ENCODE measurements around the gene ACMSD.
"Not testable (repeated sequence)": the region's sequence is repeated elsewhere in the genome, so short reads cannot be mapped to it uniquely, and the experiment has no call there.

The ACMSD gene

DNA sequence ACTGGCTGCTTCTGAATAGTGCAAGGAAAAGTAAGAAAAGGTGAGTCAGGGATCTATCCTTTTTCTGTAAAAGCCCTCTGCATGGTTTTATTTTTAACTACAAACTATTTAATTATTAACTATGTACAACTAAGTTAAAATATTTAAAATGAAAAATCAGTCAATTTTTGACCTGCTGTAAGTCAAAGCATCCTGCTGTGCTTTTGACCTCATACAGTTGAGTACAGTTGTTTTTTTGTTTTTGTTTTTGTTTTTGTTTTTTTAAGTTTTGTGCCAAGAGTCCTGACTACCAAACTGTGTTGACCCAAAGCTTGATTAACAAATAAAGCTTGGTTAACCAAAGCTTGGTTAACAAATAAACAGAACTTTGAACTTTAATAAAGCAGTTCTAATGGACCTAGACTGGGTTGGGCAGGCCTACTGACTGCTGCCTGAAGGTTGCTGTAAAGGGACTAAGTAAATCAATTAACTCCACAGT, at the start of gene ACMSD:
Gene ACMSD, plus strand, starts transcription at position 474 of the 478 bp plus-strand sequence. CDS start 67 bp downstream, outside the sequence.
- DNase-seq (ENCODE audit: low read depth in 3 of 3) = no peak

DNA sequence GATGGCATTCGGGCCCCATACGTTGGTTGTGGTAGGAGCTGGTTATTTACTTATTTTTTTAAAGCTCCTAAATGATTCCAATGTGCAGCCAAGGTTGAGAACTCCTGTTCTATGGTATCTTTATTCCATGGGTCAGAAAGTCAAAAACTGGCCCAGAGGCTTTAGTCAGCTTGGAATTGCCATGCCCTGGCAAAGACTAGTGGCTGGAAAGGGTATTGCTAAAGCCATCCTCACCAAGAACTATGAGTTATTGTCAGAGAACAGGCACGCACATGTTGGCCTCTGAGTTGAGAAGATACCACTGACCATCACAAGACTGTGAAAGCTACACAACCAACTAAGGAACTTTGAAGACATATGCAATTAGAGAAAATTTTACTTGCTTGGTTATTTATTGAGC, 47.9 kb upstream of the ACMSD start:
- DNase-seq (ENCODE audit: low read depth in 3 of 3) = no peak

DNA sequence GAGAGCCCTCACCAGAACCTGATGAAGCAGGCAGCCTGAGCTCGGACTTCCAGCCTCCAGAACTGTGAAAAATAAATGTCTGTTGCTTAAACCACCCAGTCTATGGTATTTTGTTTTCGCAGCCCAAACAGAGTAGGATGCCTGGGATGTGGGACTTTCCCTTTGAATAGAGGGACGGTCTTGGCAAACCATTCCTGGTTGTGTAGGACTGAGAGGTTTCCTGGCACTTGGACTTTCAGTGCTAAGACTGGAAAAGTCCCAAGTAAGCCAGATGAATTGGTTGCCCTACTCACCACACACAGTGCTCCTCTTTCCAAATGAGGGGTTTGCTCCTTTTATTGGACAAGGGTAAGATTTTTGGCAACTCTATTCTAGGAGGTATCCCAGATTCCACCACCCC, 46.8 kb upstream of the ACMSD start:
- no peak for DNase-seq (ENCODE audit: low read depth in 3 of 3)

DNA sequence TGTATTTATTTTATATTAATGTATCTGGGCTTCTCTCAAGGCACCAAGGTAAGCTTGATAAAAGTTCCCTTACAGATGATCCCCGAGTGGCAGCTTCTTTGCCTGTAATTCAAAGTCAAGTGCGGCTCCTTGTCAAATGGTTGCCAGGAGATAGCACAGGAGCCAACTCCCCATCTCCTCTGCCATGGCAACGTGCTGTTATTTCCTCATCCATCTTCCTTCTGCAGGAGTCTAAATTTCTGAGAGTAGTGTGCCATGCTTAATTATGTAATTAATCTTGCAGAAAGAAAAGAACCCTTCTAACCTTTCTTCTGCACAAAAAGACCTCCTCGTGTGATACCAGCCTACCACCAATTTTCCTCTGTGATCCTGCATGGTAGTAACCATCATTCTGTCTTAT, 46.2 kb upstream of the ACMSD start:
- no peak for DNase-seq (ENCODE audit: low read depth in 3 of 3)

DNA sequence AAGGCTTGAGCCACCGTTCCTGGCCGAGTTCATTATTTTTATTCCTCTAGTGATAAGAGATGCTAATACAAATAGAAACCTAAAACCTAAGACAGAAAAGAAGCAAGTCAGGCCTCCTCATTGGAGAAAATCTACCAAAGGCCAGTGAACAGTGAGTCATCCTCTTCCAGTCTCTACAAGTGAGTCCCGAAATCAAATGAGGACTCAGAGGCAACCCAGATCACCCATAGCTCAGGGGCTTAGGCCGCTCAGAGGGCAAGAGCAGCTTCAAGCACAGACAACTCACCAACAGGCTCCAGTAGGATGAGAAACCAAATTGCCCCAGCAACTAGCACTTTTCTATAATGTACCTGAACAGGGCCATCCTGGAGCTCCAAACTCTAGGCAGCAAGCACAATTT, 42.7 kb upstream of the ACMSD start:
- DNase-seq (ENCODE audit: low read depth in 3 of 3) = no peak

DNA sequence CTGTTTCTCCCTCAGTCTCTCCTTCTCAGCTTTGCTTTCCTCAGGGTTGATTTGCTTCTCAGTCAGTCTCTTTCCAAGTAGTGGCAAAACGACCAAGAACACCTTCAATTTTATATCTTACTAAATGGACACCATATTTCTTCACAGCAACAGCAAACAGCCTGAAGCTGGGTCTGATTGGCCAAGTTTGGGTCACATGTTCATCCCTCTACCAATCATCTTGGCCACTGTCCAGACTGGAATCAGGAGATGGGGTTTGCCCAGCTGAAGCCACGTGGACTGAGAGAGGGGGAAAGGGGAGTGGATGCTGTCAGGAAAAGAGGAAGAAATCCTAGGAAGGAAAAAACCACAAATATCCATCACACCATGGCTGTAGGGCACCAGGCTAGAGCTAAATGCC, 42.0 kb upstream of the ACMSD start:
- DNase-seq (ENCODE audit: low read depth in 3 of 3) = no peak

DNA sequence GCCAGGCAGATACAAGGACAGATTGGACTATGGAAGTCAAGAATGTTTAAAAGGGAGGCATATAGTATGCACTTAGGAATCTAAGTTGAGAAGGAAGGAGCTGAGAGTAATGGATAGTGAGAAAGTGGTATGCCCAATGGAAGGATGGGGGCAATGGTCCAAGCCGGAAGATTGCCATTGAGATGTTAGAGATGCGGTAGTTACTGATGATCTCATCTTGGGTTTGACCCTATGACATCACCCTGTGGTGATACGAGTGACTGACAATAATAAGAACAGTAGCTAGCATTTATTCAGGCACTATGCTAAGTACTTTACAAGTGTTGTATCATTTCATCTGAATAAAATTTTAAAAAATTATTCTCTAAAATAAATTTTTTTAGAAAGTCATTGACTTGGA, 38.5 kb upstream of the ACMSD start:
- DNase-seq (ENCODE audit: low read depth in 3 of 3) = no peak

DNA sequence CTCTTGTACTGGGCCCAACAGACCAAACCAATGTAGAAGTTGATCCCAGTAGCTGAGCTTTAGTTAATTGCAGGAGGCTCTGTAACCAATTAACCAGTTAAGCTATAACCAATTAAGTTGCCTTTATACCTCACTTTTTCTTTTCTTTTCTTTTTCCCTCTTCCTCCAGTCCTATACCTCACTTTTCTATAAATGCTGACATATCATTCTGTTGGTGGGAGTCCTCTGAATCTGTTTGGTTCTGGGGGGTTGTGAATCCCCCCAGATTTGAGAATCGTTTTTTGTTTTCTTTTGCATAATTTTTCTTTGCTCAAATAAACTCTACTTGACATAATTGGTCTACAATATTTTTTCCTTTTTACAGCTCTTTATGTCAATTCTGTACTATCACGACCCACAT, 38.1 kb upstream of the ACMSD start:
- DNase-seq (ENCODE audit: low read depth in 3 of 3) = no peak

DNA sequence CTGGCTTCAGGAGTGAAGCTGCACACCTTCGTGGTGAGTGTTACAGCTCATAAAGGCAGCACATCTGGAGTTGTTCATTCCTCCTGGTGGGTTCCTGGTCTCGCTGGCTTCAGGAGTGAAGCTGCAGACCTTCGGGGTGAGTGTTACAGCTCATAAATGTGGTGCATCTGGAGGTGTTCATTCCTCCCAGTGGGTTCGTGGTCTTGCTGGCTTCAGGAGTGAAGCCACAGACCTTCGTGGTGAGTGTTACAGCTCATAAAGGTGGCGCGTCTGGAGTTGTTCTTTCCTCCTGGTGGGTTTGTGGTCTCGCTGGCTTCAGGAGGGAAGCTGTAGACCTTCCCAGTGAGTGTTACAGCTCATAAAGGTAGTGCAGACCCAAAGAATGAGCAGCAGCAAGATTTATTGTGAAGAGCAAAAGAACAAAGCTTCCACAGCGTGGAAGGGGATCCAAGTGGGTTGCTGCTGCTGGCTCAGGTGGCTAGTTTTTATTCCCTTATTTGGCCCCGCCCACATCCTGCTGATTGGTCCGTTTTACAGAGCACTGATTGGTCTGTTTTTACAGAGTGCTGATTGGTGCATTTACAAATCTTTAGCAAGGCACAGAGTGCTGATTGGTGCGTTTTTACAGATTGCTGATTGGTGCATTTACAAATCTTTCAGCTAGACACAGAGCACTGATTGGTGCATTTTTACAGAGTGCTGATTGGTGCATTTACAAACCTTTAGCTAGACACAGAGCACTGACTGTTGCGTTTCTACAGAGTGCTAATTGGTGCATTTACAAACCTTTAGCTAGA, 34.6 kb upstream of the ACMSD start:
- not testable (repeated sequence) for DNase-seq (ENCODE audit: low read depth in 3 of 3)

DNA sequence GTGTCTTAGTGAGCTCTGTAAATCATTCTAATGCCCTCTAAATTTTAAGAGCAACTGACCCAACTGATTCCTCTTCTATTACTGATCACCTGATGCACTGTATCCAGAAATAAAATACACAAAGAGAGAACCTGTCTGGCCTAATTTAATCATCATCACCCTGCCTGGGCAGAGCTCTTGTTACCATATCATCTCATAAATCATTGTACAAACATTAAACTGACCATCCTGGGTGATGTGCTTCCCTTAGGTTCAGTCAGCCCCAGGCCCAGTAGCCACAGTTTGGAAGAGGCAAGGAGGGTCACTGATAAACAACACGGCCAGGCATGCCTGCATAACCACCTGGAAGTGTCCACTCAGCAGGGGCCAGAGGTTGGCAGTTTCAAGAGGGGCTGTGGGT, 22.7 kb upstream of the ACMSD start:
- DNase-seq (ENCODE audit: low read depth in 3 of 3) = no peak

DNA sequence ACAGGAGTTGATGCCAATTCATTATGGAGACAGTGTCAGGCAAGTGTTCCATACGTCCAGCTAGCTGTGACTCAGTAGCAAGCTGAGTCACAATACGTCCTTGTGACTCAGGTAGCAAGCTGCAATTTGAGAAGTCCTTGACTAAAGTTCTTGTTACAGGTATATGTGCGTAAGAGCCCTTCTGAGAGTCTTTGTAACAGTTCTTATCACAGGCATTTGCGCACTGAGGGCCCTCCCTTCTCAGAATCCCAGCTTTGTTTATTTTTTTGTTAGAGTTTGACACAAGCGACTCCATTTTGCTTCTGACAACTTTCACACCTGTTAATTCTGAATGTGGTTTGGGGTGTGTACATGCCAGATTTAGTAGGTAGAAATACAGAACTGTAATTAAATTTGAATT, 20.1 kb upstream of the ACMSD start:
- DNase-seq (ENCODE audit: low read depth in 3 of 3) = no peak

DNA sequence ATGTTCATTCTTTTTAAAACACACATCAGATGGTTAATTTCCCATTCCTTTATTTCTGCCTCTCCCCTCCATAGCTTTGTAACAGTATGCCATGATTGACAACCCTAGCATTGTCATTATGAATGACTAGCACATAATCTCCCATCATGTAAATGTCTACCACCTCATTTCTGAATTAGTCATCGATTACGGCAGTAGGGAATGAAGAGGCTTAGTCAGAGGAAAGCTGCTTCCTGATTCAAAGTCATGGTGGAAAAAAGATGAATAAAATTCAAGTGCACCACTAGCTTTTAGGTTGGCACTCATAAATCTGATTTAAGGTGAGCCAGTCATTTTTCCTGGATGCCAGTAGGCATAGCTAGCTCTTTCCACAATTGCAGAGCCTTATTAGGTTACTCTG, 19.1 kb upstream of the ACMSD start:
- DNase-seq (ENCODE audit: low read depth in 3 of 3) = no peak

DNA sequence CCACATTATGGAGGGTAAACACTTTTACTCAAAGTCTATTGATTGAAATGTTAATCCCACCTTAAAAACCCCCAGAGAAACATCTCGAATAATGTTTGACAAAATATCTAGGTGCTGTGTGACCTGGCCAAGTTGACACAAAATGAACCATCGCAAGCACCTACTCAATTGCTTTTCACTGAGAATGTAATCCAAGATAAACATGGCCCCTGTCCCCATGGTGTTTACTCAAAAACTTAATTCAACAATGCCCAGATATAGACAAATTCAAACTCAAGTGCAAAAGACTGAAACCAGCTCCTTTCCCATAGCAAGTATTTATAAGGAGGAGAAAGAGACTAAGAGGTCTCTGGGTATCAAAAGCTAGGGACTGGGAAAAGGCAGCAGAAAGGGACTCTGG, 15.0 kb upstream of the ACMSD start:
- DNase-seq (ENCODE audit: low read depth in 3 of 3) = no peak

DNA sequence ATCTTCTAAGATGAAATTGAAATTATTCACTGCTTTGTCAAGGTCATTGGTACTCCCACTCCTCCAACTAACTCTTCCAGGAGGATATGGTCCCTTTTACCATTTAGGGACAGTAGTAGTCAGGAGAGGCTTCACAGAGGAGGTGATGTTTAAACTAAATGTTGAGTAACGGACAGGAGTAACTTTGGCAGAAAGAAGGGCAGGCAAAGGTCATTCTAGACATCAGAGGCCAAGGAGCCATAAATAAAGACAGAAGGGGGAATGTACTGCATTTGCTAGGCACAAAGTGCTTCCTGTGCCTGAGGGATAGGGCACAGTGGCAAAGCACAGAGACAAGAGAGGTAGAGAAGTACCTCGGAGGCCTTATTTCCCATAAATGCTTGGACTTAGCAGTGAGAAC, 14.6 kb upstream of the ACMSD start:
- no peak for DNase-seq (ENCODE audit: low read depth in 3 of 3)

DNA sequence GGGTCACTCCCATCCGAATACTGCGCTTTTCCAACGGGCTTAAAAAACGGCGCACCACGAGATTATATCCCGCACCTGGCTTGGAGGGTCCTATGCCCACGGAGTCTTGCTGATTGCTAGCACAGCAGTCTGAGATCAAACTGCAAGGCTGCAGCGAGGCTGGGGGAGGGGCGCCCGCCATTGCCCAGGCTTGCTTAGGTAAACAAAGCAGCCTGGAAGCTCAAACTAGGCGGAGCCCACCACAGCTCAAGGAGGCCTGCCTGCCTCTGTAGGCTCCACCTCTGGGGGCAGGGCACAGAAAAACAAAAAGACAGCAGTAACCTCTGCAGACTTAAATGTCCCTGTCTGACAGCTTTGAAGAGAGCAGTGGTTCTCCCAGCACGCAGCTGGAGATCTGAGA, 12.7 kb upstream of the ACMSD start:
- not testable (repeated sequence) for DNase-seq (ENCODE audit: low read depth in 3 of 3)

DNA sequence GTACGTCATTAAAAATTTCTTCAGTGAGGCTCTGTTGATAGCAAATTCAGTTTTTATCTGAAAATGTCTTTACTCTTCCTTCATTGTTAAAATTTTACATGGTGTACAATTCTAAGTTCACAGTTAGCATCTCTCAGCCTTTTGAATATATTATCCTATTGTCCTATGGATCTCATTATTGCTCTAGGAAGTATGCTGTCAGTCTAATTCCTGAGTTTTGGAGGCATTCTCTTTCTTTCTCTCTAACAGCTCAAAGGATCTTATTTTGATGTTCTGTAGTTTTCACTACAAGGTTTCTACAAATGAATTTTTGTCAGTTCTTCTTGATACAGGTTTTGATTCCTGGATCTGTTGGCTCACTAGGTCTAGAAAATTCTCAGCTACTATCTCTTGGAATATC, 2.9 kb upstream of the ACMSD start:
- no peak for DNase-seq (ENCODE audit: low read depth in 3 of 3)

DNA sequence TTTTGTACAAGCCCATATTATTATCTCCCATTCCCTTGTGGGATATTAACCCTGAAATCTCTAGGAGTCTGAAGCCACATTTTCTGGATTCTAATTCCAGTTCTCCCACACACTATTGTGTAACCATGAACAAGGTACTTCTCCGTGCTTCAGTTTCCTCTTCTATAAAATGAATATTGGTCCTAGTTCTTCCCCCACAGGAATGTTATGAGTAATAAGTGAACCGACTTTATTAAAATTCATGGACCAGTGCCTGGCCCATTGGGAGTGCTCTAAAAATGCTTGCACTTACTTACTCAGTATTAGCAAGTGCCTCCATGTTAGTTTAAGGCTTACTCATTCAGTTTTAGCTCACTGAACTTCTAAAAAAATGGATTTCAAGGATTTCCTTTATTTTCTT, 1.4 kb upstream of the ACMSD start:
- no peak for DNase-seq (ENCODE audit: low read depth in 3 of 3)

DNA sequence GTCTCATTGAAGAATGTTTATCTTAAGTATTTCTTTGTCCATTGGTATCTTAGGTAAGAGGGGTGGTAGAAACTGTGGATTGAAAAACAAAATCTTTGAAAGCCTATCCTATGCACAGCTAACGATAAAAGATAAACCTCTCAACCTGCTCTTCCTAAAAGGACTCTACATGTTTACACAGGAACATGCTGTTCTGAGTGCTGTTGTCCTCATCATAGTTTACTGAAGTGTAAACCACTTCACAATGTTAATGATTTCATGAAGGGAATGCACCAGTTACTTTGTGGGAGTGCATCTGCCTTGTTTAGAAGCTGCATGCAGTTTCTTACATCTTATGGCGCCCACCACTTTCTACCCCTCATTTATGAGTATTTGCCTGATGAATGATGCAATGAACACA, 1.2 kb downstream of the ACMSD start:
- DNase-seq (ENCODE audit: low read depth in 3 of 3) = no peak

DNA sequence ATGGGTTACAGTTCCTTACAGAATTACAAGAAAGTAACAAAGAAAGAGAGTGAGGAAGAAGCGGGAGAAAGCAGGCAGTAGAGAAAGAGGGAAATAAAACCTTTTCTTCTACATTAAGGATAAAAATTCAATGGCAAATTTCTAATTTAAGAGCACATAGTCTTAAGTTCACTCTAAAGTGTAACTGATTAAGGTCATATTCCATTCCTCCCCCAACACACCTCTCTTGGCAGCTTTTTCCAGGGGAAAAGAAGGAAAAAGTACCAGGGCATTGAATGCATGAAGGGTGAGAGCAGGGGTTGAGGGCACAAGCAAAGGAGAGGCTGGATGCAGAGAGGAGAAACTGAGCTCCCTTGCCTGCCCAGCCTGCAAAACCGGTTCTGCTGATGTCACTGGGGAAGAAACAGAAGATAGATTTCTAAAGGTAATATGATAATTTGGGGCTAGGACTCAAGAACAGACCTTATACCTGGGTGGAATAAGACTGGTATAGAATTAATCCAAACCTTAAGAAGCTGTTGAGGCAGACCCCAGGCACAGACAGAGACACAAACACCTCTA, 4.6 kb downstream of the ACMSD start:
- no peak for DNase-seq (ENCODE audit: low read depth in 3 of 3)

DNA sequence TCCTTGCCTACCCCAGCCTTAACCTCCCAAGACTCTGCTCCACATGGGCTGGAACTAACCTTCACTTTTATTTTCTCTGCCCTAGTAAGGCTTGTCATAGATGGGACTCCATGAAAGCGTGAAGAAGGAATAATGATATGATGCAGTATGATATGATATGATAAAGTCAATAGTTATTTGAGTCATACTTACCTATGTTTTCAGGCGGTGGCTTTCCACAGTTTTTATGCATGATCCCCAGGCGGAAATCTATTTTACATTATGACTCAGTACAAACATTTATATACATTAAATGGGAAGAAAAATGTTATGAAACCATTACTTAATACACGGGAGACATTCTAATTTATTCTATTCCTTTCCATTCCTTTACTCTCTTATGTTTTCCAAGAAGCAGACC, 5.6 kb downstream of the ACMSD start:
- no peak for DNase-seq (ENCODE audit: low read depth in 3 of 3)

DNA sequence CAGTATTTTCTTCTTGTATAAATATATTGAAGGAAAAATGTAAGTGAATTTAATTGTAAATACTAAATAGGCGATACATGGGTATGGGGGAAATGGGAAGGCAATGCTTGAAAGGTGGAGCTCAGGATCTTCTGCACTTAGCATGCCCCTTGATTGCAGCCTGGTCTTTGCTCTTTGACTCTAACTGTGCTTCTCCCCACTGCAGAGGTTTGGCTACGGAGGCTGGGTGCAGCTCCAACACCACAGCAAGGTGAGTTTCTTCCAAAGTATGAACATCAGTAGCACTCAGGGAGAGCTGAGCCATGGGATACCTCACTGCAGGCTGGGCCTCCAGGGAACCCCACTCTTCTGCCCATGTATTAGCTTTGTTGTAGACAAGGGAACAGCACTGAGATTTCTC, 6.6 kb downstream of the ACMSD start:
- DNase-seq (ENCODE audit: low read depth in 3 of 3) = no peak

DNA sequence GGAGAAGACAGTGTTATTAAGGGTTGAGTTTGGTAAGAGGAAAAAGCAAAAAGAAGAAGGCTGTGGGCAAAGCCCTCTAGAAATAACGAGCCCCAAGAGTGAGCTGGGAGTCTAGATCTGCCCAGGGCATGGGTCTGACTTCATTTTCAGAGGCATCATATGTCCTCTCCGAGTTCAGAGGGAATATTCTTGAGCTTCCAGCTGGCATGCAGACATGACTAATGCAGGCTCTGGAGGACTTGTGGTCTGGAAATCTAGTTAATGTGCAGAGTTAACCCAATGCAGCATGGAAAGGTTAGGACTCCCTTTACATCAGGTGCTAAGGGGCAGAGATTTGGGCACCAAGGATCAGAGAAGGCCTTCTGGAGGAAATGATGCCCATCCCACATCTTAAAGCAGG, 7.3 kb downstream of the ACMSD start:
- DNase-seq (ENCODE audit: low read depth in 3 of 3) = no peak

DNA sequence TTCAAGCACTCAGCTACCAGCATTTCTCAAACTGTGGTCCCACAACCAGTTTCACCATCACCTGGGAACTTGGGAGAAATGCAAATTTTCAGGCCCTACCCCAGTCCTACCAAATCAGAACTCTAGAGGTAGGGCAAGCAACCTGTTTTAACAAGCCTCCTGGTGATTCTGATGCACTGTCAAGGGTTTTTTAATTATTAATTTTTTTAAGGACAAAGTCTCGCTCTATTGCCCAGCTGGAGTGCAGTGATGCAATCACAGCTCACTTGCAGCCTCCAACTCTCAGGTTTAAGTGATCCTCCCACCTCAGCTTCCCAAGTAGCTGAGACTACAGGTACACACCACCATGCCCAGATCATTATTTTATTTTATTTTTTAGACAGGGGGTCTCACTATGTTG, 7.8 kb downstream of the ACMSD start:
- DNase-seq (ENCODE audit: low read depth in 3 of 3) = no peak

DNA sequence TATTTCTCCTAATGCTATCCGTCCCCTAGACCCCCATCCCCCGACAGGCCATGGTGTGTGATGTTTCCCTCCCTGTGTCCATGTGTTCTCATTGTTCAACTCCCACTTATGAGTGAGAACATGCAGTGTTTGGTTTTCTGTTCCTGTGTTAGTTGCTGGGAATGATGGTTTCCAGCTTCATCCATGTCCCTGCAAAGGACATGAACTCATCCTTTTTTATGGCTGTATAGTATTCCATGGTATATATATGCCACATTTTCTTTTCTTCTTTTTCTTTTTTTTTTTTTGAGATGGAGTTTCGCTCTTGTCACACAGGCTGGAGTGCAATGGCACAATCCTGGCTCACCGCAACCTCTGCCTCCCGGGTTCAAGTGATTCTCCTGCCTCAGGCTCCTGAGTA, 9.2 kb downstream of the ACMSD start:
- not testable (repeated sequence) for DNase-seq (ENCODE audit: low read depth in 3 of 3)

All from stimulated activated CD4-positive, alpha-beta T cell treated with anti-CD3 and anti-CD28 coated beads, TNF-alpha, amount 100 ng/mL, for 4 hours (primary cell).